Measurements from ENCODE around the gene SLC30A4. TPM values are rescaled to one million over a fixed set of nuclear protein-coding genes. Genes with fewer than 3 reads are reported as not detected.
"Not testable (repeated sequence)": the region's sequence is repeated elsewhere in the genome, so short reads cannot be mapped to it uniquely, and the experiment has no call there.

Gene SLC30A4
- total RNA-seq, 1 donor from 2014 or later: 3.3 TPM

DNA sequence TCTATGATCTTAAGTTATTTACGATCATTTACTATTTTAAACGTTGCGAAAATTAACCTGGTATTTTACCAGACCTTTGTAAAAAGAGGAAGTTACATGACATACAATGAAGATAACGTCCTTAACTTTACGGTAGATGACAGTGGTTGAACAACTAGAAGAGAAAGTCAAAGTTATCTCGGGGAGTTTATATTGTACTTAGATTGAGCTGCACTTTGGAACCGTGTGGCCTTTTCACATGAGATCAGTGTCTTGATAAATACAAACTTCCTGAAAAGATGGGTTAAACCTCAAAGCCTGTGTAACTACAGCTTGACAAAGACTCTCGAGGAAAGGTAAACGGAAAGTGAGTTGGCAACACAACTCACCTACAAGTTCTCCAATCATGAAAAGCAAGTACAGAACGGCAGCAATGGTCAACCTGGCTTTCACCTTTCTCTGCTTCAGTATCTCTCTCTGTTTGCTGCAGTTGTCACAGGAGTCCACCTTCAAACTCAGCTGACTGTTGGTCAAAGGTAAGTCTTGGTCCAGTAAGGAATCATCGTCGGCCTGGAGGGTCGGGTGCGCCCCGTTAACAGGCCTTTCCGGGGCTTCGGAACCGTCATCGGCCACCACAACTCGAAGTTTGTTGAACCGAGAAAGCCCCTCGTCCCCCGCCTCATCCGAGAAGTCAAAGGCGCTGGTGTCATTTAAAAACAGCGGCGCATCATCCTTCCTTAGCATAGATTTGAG lies 793 bp downstream of the SLC30A4 start:
- intact Hi-C loops (cut with DNase I): loop anchor here (1.0 to 10.0 kb wide), 4 partner anchors 63 to 117 kb away; partner anchors contain the start of gene BLOC1S6
- DNase-seq (ENCODE audit: low spot score): no peak

DNA sequence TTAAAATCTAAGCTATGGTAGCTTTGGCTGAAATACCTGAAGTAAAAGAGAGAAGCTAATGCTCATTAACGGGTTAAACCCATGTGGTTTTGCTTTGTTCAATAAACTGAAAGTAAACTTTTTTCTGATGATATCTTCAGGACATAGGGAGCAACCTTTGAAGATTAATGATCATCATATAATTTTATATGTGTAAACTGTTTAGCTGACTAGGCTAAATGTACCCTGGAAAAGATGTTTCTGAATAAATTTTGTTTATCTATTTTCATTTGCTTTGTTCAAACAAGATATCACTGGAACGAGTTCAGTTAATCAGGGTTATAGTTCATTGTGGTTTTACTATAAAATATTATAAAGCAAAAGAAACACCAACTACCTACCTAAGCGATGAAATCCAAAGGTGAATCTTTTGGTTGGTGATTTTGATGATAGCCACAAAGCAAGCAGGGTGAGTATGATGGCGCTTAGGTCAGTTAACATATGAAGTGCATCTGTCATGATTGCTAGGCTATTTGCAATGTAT lies 11.7 kb downstream of the SLC30A4 start:
- DNase-seq (ENCODE audit: low spot score): no peak
- intact Hi-C loops (cut with DNase I): no loop called here

DNA sequence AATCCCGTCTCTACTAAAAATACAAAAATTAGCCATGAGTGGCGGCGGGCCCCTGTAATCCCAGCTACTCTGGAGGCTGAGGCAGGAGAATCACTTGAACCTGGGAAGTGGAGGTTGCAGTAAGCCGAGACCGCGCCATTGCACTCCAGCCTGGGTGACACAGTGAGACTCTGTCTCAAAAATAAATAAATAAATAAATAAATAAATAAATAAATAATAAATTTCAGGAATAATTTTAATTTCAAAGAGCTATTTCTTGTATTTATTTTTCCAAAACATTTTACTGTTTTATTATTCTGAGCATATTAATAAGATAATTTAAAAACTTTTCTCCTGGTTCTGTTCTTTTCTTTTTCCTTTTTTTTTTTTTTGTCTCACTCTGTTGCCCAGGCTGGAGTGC lies 15.4 kb downstream of the SLC30A4 start:
- DNase-seq (ENCODE audit: low spot score); intact Hi-C loops (cut with DNase I): not testable (repeated sequence)

DNA sequence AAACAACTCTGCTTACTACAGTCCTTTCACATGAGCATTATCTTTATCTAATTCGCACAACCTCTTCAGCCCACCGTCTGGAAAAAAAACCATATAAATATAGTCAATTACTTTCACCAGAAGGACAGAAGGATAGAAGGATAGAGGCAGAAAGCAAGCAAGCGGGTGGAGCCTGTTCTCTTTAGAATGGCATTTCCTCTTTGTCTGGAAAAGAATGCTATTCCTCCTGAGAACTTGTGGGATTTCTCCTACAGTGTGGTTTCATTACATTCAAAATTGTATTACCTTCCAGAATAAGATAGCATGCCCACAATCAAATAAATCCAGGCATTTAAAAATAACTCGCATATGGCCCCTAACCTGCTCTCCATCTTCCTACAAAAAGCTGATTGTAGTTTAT lies 23.1 kb downstream of the SLC30A4 start:
- intact Hi-C loops (cut with DNase I): no loop called here
- no peak for DNase-seq (ENCODE audit: low spot score)

DNA sequence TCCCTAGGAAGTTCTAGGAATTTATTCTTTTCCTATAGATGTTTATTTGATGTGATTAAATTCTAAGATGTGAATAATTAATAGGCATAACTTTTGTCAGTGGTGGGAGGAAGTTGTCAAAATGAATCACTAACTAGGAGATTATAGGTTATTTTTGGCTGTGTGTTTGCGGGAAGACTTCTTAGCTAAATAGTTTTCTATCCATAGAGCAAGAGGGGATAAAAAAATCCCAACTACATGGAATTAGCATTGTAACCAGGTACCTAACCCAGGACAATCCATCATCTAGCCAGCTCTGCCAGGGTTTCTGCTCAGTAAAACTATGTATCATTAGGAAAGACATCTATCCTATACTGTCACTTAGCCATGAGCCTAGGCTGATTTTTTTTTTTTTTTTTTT lies 23.9 kb downstream of the SLC30A4 start:
- no peak for DNase-seq (ENCODE audit: low spot score)
- intact Hi-C loops (cut with DNase I): no loop called here

DNA sequence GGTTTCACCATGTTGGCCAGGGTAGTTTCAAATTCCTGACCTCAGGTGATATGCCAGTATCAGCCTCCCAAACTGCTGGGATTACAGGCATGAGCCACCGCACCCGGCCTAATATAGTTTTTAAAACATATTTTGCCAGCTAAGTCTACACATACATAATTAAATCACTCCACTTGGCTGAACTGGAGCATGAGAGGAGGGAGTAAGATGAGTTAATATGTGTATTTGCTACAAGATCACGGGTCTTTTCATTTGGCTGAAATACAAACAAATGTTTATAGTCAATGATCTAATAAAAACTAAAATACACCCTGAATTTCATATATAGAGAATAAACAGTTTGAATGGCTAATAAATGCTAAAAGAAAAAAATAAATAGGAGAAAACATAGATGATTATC lies 25.3 kb downstream of the SLC30A4 start:
- DNase-seq (ENCODE audit: low spot score): no peak
- intact Hi-C loops (cut with DNase I): no loop called here

DNA sequence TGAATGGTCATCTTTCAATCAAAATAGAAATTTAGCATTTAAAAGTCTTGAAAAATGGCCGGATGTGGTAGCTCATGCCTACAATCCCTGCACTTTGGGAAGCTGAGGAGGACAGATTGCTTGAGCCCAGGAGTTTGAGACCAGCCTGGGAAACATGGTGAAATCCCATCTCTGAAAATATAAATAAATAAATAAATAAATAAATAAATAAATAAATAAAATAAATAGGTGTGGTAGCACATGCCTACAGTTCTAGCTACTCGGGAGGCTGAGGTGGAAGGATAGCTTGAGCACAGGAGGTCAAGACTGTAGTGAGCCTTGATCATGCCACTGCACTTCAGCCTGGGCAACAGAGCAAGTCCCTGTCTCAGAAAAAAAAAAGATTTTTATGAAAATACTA lies 25.9 kb downstream of the SLC30A4 start:
- no peak for DNase-seq (ENCODE audit: low spot score)
- intact Hi-C loops (cut with DNase I): no loop called here

DNA sequence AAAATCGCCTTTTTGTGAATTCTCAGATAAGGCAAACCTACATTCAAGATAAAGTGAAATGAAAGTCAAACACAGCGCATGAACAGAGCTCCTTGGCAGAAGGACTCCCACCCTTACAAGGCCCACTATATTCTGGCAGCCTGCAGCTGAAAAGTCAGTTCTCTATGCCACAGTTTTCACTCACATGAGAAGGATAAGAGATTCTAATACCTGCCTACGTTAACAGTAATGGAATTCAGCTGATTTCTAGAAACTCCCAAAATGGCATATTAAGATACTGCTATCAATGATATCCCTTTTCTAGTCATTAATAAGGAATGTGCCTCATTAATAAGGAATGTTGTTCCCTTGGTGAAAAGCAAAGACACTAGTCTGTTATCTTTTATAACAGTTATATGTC lies 27.0 kb downstream of the SLC30A4 start:
- DNase-seq (ENCODE audit: low spot score): no peak
- intact Hi-C loops (cut with DNase I): no loop called here

DNA sequence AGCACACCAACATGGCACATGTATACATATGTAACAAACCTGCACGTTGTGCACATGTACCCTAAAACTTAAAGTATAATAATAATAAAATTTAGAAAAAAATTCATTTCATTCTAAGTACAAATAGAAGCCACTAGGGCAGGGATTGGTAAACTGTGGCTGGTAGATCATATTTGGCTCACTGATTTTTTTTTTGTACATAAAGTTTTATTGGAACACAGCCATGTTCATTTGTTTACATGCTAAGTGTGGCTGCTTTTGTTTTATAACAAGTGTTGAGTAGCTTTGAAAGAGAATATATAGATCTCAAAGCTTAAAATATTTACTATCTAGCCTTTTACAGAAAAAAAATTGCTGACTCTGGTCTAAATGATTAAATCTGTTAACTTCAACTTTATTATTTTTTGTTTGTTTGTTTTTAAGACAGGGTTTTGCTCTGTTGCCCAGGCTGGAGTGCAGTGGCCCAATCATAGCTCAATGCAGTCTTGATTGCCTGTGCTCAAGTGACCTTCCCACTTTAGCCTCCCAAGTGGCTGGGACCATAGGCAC lies 32.8 kb downstream of the SLC30A4 start:
- no peak for DNase-seq (ENCODE audit: low spot score)
- intact Hi-C loops (cut with DNase I): no loop called here

DNA sequence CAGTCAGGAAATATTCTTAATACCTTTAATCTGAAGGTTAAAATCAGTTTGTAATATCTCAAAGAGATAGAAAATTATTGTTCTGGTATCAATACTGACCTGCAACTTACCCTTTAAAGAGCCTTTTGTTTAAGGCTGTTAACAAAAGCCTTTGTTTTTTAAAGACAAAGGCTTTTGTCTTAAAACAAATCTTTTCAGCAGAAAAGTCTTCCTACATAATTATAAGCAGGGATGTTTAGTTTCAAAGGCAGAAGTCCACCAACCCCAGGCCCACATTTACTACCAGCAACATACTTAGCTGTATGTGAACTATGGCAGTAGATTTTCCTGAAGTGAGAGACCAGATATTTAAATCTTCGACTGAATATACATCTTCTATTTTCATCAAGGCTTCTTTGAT lies 36.2 kb downstream of the SLC30A4 start:
- no peak for DNase-seq (ENCODE audit: low spot score)

DNA sequence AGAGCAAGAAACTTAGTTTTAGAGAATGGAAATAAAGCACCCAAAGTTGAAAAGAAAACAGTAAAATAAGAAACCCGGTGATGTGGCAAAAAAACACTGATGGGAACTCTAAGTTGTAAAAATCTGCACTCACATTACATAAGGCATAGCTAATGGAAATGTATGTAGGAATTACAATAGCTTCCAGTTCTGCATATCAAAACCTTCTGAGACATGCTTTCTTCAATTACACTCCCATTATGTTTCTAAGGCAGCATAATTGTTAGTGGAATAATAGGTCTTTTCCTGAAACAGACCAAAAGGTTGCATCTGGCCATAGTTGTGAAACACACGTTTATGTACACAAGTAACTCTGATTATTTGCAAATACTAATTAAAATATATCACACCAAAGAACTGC lies 41.4 kb downstream of the SLC30A4 start:
- no peak for DNase-seq (ENCODE audit: low spot score)
- intact Hi-C loops (cut with DNase I): no loop called here

More for the DNA sequence above, 36.2 kb downstream of the SLC30A4 start:
- intact Hi-C loops (cut with DNase I): no loop called here

DNA sequence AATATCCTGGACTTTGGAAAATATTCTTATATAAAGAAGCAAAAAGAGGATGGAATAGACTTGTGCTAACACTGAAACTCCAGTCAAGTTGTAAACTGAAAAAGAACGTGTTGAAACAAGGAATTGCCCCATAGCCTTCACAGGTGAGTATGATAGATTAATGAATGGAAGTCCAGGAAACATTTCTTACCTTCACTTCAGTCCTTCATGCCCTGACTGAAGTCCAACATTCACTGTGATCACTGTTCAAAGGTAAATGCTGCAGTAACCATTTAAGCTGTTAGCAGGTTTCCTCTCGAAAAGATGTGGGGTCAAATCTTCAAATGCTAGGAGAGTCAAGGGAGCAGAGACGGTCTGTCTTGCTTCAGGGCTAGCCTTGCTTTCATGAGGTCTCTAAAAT lies 46.1 kb downstream of the SLC30A4 start:
- no peak for DNase-seq (ENCODE audit: low spot score)
- intact Hi-C loops (cut with DNase I): no loop called here

DNA sequence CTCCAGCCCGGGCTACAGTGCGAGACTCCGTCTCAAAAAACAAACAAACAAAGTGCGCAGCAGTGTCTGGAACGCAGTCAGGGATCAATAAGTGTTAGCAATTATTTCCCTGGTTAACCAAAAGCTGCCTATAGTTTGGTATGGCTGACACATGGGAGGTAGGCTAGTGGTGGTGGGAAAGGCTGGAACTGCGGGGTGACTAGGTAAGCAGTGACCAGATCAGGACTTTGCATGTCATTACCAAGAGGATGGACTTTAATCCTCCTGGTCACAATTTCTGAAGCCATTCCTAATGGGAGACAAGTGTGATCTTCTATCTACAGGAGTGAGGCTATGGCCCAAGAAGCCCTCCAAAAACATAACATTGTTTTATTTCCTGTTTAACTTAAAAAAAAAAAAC lies 47.8 kb downstream of the SLC30A4 start:
- intact Hi-C loops (cut with DNase I): no loop called here

DNA sequence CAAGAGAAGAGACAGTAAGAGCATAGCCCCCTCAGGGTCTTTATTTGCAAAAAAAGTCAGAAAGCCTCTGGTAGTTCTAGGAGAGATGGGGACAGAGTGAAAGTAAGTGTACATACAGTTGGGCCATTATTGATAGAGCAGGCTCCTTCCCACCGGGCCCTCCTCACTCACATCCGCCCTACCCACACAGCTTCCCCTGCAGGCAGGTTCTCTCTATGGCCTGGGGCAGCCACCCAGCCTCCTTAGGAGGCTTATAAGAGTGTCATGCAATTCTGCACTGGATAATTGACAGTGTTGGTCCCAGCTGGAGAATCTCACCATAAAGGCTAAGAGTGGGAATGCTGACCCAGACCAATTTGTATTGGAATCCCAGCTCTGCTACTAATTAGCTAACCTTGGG lies 49.5 kb downstream of the SLC30A4 start:
- no peak for DNase-seq (ENCODE audit: low spot score)
- intact Hi-C loops (cut with DNase I): no loop called here

More for the DNA sequence above, 47.8 kb downstream of the SLC30A4 start:
- no peak for DNase-seq (ENCODE audit: low spot score)

DNA sequence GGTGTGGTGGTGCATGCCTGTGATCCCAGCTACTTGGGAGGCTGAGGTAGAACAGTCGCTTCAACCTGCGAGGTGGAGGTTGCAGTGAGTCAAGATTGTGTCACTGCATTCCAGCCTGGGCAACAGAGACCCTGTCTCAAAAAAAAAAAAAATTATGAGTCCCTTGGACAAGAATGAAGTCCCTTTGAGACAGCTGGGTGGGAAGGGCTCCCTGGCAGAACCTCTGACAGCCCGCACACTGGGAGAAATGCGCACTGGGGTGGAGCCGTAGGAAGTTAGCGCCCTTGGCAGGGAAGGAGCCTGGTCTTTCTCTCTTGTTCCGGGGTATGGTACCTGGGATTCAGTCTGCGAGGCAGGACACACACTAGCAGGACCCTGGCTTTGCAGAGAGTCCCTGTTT lies 51.4 kb downstream of the SLC30A4 start:
- DNase-seq (ENCODE audit: low spot score): no peak
- intact Hi-C loops (cut with DNase I): no loop called here

DNA sequence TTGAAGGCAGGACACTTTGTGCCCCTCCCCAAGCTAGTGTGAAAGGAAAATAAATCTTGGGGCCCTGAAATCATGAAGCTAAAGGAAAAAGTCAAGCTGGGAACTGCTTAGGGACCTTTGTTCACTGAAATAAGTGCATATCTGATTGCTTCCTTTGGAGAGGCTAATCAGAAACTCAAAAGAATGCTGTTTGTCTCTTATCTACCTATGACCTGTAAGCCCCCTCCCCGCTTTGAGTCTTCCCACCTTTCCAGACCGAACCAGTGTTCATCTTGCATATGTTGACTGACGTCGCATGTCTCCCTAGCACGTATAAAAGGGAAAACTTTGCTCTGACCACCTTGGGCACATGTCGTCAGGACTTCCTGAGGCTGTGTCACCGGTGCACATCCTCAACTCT lies 53.1 kb downstream of the SLC30A4 start:
- DNase-seq (ENCODE audit: low spot score): no peak
- intact Hi-C loops (cut with DNase I): no loop called here

DNA sequence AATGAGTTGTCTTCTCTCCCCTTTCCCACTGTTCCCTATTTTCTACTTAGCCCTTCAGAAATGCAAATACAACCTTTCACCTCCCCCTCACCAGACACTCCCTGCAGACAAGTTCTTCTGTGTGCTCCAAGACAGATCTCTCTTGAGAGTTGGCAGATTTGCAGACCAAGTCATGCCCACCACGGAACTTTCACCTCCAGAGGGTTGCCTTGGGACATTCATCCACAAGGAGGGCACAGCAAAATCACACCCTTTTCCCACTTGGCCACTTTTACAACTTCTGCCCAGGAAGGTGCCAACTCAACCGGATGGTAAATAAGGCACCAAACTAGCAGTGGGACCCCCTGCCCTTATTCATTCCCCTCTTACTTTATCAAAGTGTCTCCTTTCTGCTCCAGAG lies 53.5 kb downstream of the SLC30A4 start:
- no peak for DNase-seq (ENCODE audit: low spot score)
- intact Hi-C loops (cut with DNase I): no loop called here

DNA sequence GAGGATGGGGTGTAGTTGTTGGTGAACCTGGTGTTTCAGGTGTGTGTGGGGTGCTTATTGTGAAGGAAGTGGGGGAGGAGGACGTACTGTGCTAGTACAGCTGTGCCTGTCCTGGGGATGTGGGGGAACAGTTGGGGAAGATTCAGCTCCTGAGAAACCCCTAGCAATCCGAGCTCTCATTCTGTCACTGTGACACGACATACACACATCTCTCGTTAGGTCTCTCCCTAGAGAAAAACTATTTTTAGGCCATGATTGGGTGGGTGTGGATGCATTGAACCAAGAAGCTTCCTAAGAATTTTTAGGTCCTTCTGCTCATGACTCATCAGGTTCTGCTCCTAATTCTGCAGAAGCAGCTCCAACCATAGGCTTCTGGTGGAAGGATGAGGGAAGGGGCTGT lies 54.3 kb downstream of the SLC30A4 start:
- DNase-seq (ENCODE audit: low spot score): no peak
- intact Hi-C loops (cut with DNase I): no loop called here

DNA sequence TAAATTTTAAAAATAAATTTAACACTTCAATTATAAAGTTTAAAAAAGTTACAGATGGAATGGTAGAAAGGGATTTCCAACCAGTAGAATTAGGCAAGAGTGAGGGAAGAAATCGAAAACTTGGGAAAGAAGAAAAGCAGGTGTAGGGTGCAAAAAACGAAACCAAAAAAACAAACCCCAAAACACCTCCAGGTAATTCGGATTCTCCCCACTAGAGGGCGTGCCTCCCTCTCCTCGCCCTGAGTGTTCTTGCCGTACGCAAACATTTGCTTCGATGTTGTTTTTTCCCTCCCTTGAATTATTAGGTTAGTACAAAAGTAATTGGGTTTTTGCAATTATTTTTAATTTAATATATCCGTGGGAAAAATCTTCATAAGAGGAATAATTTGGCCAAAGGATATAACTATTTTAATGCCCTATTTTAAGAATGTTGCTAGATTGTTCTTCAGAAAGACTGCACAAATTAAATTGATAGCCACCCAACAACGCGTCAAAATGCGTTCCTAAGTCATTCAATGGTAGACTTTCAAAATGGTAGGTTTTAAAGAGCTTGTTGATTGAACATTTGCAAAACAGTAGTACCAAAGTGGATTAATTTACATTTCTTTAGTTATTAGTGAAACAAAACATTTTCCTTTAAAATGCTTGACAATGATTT lies 63.7 kb downstream of the SLC30A4 start:
- DNase-seq (ENCODE audit: low spot score): peak; percentile 81
- intact Hi-C loops (cut with DNase I): loop anchor here (1.0 kb wide), 3 partner anchors 29 to 155 kb away; partner anchors contain the start of gene SLC30A4

DNA sequence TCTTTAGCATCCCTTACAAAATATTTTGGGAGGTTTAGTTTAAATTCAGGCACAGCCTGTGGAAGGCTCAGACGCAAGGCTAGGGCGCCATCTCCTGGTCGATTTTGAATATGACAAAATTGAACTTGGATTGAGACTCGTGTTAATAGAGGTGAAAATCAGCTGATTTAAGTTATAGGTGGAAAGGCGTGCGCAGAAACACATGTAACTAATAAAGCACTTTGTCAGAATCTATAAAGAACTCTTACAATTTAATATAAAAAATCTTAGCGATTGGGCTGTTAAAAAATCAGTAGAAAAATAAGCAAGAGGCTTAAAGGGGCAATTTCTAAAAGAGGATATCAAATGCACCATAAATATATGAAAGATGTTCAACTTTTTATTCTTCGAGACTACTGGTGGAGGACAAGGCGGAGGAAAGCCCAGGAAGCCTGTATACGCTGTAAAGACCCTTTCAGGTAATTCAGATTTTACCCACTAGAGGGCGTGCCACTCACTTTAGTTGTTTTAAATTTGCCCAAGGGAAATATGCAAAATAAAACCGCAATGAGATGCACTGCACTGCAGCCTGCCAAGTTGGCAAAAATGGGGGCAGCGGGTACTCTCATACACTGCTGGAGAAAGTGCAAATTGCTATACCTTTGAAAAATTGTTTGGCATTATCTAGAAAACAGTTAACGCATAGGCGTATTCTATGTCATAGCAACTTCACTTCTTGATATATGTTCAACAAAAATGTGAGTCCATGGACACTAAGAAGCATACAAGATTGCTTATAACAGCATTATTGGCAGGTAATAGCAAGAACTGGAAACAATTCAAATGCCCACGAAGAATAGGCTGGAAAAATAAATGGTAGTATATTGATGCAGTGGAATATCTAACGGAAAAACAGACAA lies 64.7 kb downstream of the SLC30A4 start:
- peak; percentile 81 for DNase-seq (ENCODE audit: low spot score)
- intact Hi-C loops (cut with DNase I): loop anchor here (1.0 to 2.0 kb wide), 4 partner anchors 28 to 293 kb away; partner anchors contain the start of gene SLC30A4

Data from cardiac septum (tissue), 1 donor.